ENCODE data around the gene RPS6KA4. TPM values are rescaled to one million over a fixed set of nuclear protein-coding genes. Genes with fewer than 3 reads are reported as not detected.

Gene RPS6KA4
- total RNA-seq, 2 donors from 2014 or later, result 18.9 to 23.7 TPM

DNA sequence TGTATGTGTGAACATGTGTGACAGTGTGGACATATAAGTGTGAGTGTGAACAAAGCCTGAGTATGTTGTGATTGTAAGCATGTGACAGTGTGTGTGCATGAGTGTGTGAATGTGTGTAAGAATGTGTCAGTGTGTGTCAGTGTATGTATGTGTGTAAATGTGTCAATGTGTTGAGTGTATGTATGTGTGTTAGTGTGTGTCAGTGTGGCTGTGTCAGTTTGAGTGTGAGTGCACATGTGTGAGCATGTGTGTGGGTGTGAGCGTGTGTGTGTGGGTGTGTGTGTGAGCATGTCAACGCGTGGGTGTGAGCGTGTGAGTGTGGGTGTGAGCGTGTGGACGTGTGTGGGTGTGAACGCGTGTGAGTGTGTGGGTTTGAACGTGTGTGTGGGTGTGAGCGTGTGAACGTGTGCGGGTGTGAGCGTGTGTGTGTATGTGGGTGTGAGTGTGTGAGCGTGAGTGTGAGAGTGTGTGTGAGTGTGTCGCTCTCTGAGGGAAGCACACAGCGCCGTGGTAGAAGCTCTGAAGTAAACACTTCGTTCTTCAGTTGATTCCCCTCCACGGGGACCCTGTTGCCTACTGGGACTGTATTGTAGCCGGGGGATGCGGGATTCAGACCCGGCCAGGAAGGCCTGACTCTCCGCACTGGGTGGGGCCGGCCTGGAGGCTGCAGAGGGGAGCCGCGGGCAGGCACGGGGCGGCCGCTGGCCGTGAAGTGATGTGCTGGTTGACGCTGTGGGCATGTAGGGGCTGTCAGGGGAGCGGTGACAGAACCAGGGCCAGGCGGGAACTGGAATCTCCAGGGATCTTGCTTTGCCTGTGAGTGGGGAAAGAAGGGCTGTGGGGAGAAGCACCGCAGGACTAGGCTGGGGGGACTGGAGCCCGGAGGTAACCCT is 21.1 kb downstream of the RPS6KA4 start:
- Histone ChIP-seq H3K27ac (no peak overlapping the region), H3K4me1 (replicated peaks) (peaks cover 6% of the 10 kb centered on the region), H3K9me3 (no peaks in the 10 kb centered on the region), H3K4me3 (no peak overlapping the region), H3K36me3 (no peaks in the 10 kb centered on the region), H3K27me3 (replicated peaks; ENCODE audit: insufficient read depth) (no peaks in the 10 kb centered on the region)
- DNase-seq (ENCODE audit: low spot score), result no peak
- intact Hi-C loops (cut with DNase I), result no loop called here
- TF ChIP-seq POLR2AphosphoS5 (IDR thresholded peaks at IDR 0.05), result no peak
- no peak for TF ChIP-seq POLR2A (IDR thresholded peaks at IDR 0.05)
- TF ChIP-seq, protein P1, sequence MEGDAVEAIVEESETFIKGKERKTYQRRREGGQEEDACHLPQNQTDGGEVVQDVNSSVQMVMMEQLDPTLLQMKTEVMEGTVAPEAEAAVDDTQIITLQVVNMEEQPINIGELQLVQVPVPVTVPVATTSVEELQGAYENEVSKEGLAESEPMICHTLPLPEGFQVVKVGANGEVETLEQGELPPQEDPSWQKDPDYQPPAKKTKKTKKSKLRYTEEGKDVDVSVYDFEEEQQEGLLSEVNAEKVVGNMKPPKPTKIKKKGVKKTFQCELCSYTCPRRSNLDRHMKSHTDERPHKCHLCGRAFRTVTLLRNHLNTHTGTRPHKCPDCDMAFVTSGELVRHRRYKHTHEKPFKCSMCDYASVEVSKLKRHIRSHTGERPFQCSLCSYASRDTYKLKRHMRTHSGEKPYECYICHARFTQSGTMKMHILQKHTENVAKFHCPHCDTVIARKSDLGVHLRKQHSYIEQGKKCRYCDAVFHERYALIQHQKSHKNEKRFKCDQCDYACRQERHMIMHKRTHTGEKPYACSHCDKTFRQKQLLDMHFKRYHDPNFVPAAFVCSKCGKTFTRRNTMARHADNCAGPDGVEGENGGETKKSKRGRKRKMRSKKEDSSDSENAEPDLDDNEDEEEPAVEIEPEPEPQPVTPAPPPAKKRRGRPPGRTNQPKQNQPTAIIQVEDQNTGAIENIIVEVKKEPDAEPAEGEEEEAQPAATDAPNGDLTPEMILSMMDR (IDR thresholded peaks at IDR 0.05), result no peak
- WGBS, result 71% methylated on average over 35 of the region's 35 CpGs

DNA sequence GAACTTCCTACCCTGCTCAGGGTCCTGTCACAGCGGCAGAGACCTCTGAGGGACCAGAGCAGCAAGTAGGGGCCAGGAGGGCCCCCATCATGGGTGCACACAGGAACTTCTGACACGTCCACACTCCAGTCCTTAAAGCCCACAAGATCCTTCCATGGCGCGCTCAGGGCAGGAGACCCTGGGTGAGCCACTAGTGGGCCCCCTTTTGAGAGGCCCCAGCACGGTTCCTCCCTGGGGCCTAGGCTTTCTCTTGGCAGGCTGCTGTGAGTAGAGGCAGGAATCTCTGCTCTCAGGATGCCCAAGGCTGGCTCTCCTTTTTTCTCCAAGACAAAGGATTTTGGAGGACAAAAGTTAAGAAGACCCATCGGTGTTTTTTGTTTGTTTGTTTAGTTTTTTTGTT is 22.4 kb downstream of the RPS6KA4 start:
- whole genome bisulfite sequencing, result 79% methylated on average over 6 of the region's 6 CpGs
- TF ChIP-seq, protein P1 (IDR thresholded peaks at IDR 0.05), result no peak
- no peak for TF ChIP-seq POLR2AphosphoS5 (IDR thresholded peaks at IDR 0.05)
- no peak for TF ChIP-seq POLR2A (IDR thresholded peaks at IDR 0.05)
- Histone ChIP-seq H3K4me1 (replicated peaks) (peaks cover 6% of the 10 kb centered on the region), H3K27ac (no peak overlapping the region), H3K4me3 (no peak overlapping the region), H3K36me3 (no peaks in the 10 kb centered on the region), H3K9me3 (no peaks in the 10 kb centered on the region), H3K27me3 (replicated peaks; ENCODE audit: insufficient read depth) (no peaks in the 10 kb centered on the region)
- no peak for DNase-seq (ENCODE audit: low spot score)
- intact Hi-C loops (cut with DNase I), result no loop called here

DNA sequence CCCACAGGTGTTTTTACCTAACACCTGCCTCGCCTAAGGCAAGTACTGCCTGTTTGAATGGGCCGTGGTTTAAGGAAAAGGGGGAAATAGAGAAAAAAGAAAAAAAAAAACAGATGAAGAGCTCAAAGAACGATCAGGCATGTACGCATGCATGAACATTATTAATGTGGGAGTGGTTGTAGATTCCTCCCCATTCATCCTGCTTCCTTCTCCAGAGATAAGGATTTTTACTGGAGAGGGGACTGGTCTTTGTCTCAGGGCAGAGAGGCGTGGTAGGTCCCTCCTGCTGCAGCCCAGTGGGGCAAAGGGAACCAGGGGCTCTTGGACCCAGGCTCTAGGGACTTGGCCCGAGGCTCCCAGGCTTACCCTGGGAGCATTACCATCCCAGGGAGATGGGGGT is 23.1 kb downstream of the RPS6KA4 start:
- H3K27ac ChIP-seq, result no peak overlapping the region
- intact Hi-C loops (cut with DNase I), result no loop called here
- peaks cover 6% of the 10 kb centered on the region for H3K4me1 ChIP-seq (replicated peaks)
- H3K36me3 ChIP-seq, result no peaks in the 10 kb centered on the region
- DNase-seq (ENCODE audit: low spot score), result no peak
- H3K27me3 ChIP-seq (replicated peaks; ENCODE audit: insufficient read depth), result no peaks in the 10 kb centered on the region
- H3K4me3 ChIP-seq, result no peak overlapping the region
- no peaks in the 10 kb centered on the region for H3K9me3 ChIP-seq
- WGBS, result 67% methylated on average over 6 of the region's 6 CpGs
- TF ChIP-seq POLR2AphosphoS5 (IDR thresholded peaks at IDR 0.05), result no peak
- TF ChIP-seq, protein P1 (IDR thresholded peaks at IDR 0.05), result no peak
- no peak for TF ChIP-seq POLR2A (IDR thresholded peaks at IDR 0.05)

DNA sequence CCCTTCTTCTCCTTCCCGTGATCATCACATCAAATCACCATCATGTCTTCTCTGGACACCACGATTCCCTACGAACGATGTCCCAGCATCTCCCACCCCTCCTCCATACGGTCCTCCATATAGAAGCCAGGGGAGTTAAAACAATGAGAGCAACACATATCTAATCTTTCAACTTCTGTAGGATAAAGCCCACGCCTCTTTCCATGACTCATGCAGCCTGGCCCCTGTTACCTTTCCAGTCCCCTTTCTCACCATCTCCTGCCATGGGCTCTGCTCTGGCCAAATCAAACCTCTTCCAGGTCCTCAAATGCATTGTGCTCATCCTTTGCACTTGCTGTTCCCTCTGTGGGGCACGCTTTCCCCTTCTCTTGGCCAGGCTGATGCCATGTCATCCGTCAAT is 23.6 kb downstream of the RPS6KA4 start:
- Histone ChIP-seq H3K36me3 (no peaks in the 10 kb centered on the region), H3K4me3 (no peak overlapping the region), H3K27ac (no peak overlapping the region), H3K27me3 (replicated peaks; ENCODE audit: insufficient read depth) (no peaks in the 10 kb centered on the region), H3K9me3 (no peaks in the 10 kb centered on the region), H3K4me1 (replicated peaks) (peaks cover 6% of the 10 kb centered on the region)
- no peak for DNase-seq (ENCODE audit: low spot score)
- intact Hi-C loops (cut with DNase I), result no loop called here
- WGBS, result 81% methylated on average over 8 of the region's 8 CpGs
- TF ChIP-seq, protein P1 (IDR thresholded peaks at IDR 0.05), result no peak
- TF ChIP-seq POLR2AphosphoS5 (IDR thresholded peaks at IDR 0.05) (no peak), POLR2A (IDR thresholded peaks at IDR 0.05) (no peak)

DNA sequence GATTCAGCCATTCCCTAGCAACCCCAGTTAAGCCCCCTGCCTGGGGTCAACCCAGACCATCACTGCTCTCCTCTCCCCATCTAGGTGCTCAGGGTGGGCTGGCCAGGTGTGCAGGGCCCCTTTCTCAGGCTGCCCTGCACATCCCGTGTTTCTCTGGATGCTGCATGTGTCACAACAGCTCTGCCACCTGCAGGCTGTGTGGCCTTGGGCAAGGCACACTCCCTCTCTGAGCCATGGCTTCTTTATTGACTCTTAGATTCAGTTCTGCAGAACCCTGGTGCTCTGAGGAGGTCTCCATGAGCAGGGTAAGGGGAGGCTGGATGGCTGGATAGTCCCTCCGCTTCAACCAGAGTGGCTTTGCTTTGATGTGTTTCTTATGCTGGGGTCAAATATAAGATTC is 24.6 kb downstream of the RPS6KA4 start:
- no peaks in the 10 kb centered on the region for H3K9me3 ChIP-seq
- H3K36me3 ChIP-seq, result no peaks in the 10 kb centered on the region
- 50% methylated on average over 2 of the region's 2 CpGs for WGBS
- no peaks in the 10 kb centered on the region for H3K27me3 ChIP-seq (replicated peaks; ENCODE audit: insufficient read depth)
- intact Hi-C loops (cut with DNase I), result no loop called here
- no peak overlapping the region for H3K27ac ChIP-seq
- no peak overlapping the region for H3K4me3 ChIP-seq
- DNase-seq (ENCODE audit: low spot score), result no peak
- TF ChIP-seq POLR2A (IDR thresholded peaks at IDR 0.05) (no peak), POLR2AphosphoS5 (IDR thresholded peaks at IDR 0.05) (no peak)
- TF ChIP-seq, protein P1 (IDR thresholded peaks at IDR 0.05), result no peak
- peaks cover 5% of the 10 kb centered on the region for H3K4me1 ChIP-seq (replicated peaks)
